GM12892 (cell line): ENCODE data around the gene RGS16.

ENCODE experiments used
- POLR2A ChIP-seq: IDR thresholded peaks from 2 replicates; pipeline ENCODE4 v1.6.1; 2011; ENCODE audit warnings: low read depth, low read length, control low read depth
- POLR2AphosphoS5 ChIP-seq: IDR thresholded peaks from 2 replicates; pipeline ENCODE4 v1.6.1; 2011; ENCODE audit warnings: low read depth, low read length, control low read depth
- TAF1 ChIP-seq: IDR thresholded peaks from 2 replicates; pipeline ENCODE4 v1.6.1; 2011; ENCODE audit warnings: low read depth, mild to moderate bottlenecking, control low read depth, low read length, borderline replicate concordance

- TF ChIP-seq TAF1 (no peak), POLR2AphosphoS5 (no peak), POLR2A (no peak)
These were observed 41.1 kb downstream of the RGS16 start for GRCh38 chr1:182563095-182563494.
